Lower leg skin (tissue), 3 donors: ENCODE data around the gene KCNJ15.

ENCODE experiments used
- POLR2A ChIP-seq, 2 donors: fragments of 450-650 bp; IDR thresholded peaks; one replicate each; pipeline ENCODE4 v1.6.1; 2016 to 2017; ENCODE audit warnings: antibody characterized with exemption in 2 of 2, mild to moderate bottlenecking in 1 of 2, moderate library complexity in 1 of 2
- TF ChIP-seq, protein P1 (sequence below), 3 donors: fragments of 450-650 bp; IDR thresholded peaks; one replicate each; pipeline ENCODE4 v1.5.1; 2016; ENCODE audit warnings: antibody characterized with exemption in 3 of 3, mild to moderate bottlenecking in 3 of 3, moderate library complexity in 2 of 3

DNA sequence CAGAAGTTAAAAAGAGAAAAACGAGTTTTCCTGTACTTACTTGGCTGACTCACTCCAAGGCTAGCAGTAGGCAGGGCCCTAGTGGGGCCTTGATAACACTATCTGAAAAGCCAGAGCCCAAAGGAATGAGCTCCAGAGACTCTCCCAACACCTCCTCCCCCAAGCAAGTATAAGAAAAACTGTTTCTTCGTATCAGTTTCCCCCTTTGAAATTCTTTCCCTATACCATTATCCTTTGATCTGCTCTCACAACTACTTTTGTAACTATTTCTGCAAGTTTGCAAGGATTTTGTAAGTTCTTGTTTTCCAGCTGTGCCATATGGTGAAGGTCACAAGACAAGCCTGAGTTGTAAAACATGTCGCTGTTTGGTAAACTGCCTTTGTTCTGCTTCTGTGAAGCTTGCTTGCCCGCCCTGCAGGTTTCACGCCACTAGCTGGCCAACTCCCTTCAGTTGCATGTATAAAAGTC lies 36.5 kb upstream of the KCNJ15 start:
- TF ChIP-seq, protein P1, sequence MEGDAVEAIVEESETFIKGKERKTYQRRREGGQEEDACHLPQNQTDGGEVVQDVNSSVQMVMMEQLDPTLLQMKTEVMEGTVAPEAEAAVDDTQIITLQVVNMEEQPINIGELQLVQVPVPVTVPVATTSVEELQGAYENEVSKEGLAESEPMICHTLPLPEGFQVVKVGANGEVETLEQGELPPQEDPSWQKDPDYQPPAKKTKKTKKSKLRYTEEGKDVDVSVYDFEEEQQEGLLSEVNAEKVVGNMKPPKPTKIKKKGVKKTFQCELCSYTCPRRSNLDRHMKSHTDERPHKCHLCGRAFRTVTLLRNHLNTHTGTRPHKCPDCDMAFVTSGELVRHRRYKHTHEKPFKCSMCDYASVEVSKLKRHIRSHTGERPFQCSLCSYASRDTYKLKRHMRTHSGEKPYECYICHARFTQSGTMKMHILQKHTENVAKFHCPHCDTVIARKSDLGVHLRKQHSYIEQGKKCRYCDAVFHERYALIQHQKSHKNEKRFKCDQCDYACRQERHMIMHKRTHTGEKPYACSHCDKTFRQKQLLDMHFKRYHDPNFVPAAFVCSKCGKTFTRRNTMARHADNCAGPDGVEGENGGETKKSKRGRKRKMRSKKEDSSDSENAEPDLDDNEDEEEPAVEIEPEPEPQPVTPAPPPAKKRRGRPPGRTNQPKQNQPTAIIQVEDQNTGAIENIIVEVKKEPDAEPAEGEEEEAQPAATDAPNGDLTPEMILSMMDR (IDR thresholded peaks at IDR 0.05) = no peak
- TF ChIP-seq POLR2A (IDR thresholded peaks at IDR 0.05) = no peak
